Activated CD8-positive, alpha-beta T cell treated with anti-CD3 and anti-CD28 coated beads for 36 hours (primary cell): Measurements from ENCODE around the gene SH3PXD2B. TPM values are rescaled to one million over a fixed set of nuclear protein-coding genes. Genes with fewer than 3 reads are reported as not detected.

ENCODE experiments used
- ATAC-seq: fragments of 200-7000 bp; cut with Tn5 transposase; one replicate; pipeline ENCODE4 v1.10.0; 2021; ENCODE audit warnings: mild to moderate bottlenecking, moderate library complexity
- CTCF ChIA-PET: fragments of 350-600 bp; sonication (Branson Sonifier 250); formaldehyde crosslinking; loops from one replicate; lab custom pipeline; 2021; ENCODE audit warnings: antibody characterized with exemption; lab: Charles Lee
- POLR2A ChIA-PET: fragments of 350-600 bp; sonication (Branson Sonifier 250); formaldehyde crosslinking; loops from one replicate; lab custom pipeline; 2021; ENCODE audit warnings: antibody characterized with exemption; lab: Charles Lee
- DNase-seq: peaks from one replicate; pipeline ENCODE4 v3.0.0-alpha.2; 2020
- H3K27ac Mint-ChIP-seq: one replicate; pipeline ENCODE4 v1.8.0; 2021; ENCODE audit warnings: mild to moderate bottlenecking, mixed read lengths
- H3K27me3 Mint-ChIP-seq: one replicate; pipeline ENCODE4 v1.8.0; 2021; ENCODE audit warnings: mixed read lengths
- H3K36me3 Mint-ChIP-seq: one replicate; pipeline ENCODE4 v1.8.0; 2021; ENCODE audit warnings: low read depth, mixed read lengths
- H3K4me1 Mint-ChIP-seq: one replicate; pipeline ENCODE4 v1.8.0; 2021; ENCODE audit warnings: low read depth, mixed read lengths
- H3K4me3 Mint-ChIP-seq: one replicate; pipeline ENCODE4 v1.8.0; 2021; ENCODE audit warnings: mild to moderate bottlenecking, moderate library complexity, mixed read lengths
- H3K9me3 Mint-ChIP-seq: one replicate; pipeline ENCODE4 v1.8.0; 2021; ENCODE audit warnings: mixed read lengths
- CTCF ChIP-seq: fragments of 200-600 bp; IDR thresholded peaks from one replicate; pipeline ENCODE4 v1.8.0; 2022; ENCODE audit warnings: antibody characterized with exemption, mild to moderate bottlenecking
- intact Hi-C: fragments of 100-400 bp; cut with micrococcal nuclease; formaldehyde crosslinking; loops from one replicate; pipeline ENCODE4 v1.10.0; 2022
- total RNA-seq, 2 experiments: library from RNA; stranded (reverse); gene quantifications; one replicate each; pipeline ENCODE4 v1.2.3, GENCODE V29; 2021

SH3PXD2B gene
- total RNA-seq, 2 experiments from 2014 or later = 0.38 to 0.47 TPM

GRCh38 chr5:172325452-172325851, 128.9 kb downstream of the SH3PXD2B start:
- peaks cover 3% of the 10 kb centered on the region for H3K4me1 Mint-ChIP-seq
- POLR2A ChIA-PET = no interaction called here
- no peaks in the 10 kb centered on the region for H3K9me3 Mint-ChIP-seq
- no peak overlapping the region for H3K4me3 Mint-ChIP-seq
- DNase-seq (no peak), ATAC-seq (no peak)
- H3K27me3 Mint-ChIP-seq = no peaks in the 10 kb centered on the region
- CTCF ChIA-PET = no interaction called here
- intact Hi-C loops = no loop called here
- H3K36me3 Mint-ChIP-seq = no peaks in the 10 kb centered on the region
- no peak for TF ChIP-seq CTCF
- no peak overlapping the region for H3K27ac Mint-ChIP-seq

- Mint-ChIP-seq H3K4me3 (no peak overlapping the region), H3K4me1 (peaks cover 3% of the 10 kb centered on the region), H3K9me3 (no peaks in the 10 kb centered on the region), H3K27ac (no peak overlapping the region), H3K36me3 (no peaks in the 10 kb centered on the region), H3K27me3 (no peaks in the 10 kb centered on the region)
- ATAC-seq (no peak), DNase-seq (no peak)
- intact Hi-C loops = no loop called here
- ChIA-PET CTCF (interaction anchor here (0.8 kb wide), 1 partner anchor 11 kb away, joined by 3 read pairs; no protein-coding TSS in a partner anchor), POLR2A (no interaction called here)
- TF ChIP-seq CTCF = peak; percentile 13
Observed at GRCh38 chr5:172322028-172322965, 132.0 kb downstream of the SH3PXD2B start.

GRCh38 chr5:172321593-172321992, 132.7 kb downstream of the SH3PXD2B start:
- ChIA-PET POLR2A (no interaction called here), CTCF (interaction anchor here (0.8 kb wide), 1 partner anchor 12 kb away, joined by 3 read pairs; no protein-coding TSS in a partner anchor)
- TF ChIP-seq CTCF = no peak
- Mint-ChIP-seq H3K36me3 (no peaks in the 10 kb centered on the region), H3K27ac (no peak overlapping the region), H3K4me3 (no peak overlapping the region), H3K27me3 (no peaks in the 10 kb centered on the region), H3K4me1 (peaks cover 3% of the 10 kb centered on the region), H3K9me3 (no peaks in the 10 kb centered on the region)
- DNase-seq (no peak), ATAC-seq (no peak)
- intact Hi-C loops = no loop called here

- peaks cover 3% of the 10 kb centered on the region for H3K4me1 Mint-ChIP-seq
- TF ChIP-seq CTCF = no peak
- CTCF ChIA-PET = interaction anchor here (1.3 to 1.8 kb wide), 2 partner anchors 26 to 51 kb away, joined by 4 to 7 read pairs; no protein-coding TSS in a partner anchor
- H3K4me3 Mint-ChIP-seq = no peak overlapping the region
- no peaks in the 10 kb centered on the region for H3K36me3 Mint-ChIP-seq
- DNase-seq (no peak), ATAC-seq (no peak)
- no peaks in the 10 kb centered on the region for H3K9me3 Mint-ChIP-seq
- intact Hi-C loops = no loop called here
- no peaks in the 10 kb centered on the region for H3K27me3 Mint-ChIP-seq
- POLR2A ChIA-PET = no interaction called here
- no peak overlapping the region for H3K27ac Mint-ChIP-seq
Observed at GRCh38 chr5:172319708-172320441, 134.4 kb downstream of the SH3PXD2B start.
